GM23338 (cell line): ENCODE measurements around the gene GIPC2. TPM values are rescaled to one million over a fixed set of nuclear protein-coding genes. Genes with fewer than 3 reads are reported as not detected.

Experiments
- ATAC-seq: fragments of 200-7000 bp; cut with Tn5 transposase; 3 replicates; pipeline ENCODE4 v1.9.1; 2020
- DNase-seq: peaks from one replicate; pipeline ENCODE4 v3.0.0-alpha.2; 2015; ENCODE audit warnings: low spot score
- H2AFZ ChIP-seq: fragments of 200-600 bp; sonication (generic); 2 replicates; pipeline ENCODE4 v1.8.0; 2016; ENCODE audit warnings: antibody characterized with exemption, mild to moderate bottlenecking, moderate library complexity
- H3F3A ChIP-seq: fragments of 200-600 bp; sonication (generic); replicated peaks from 2 replicates; pipeline ENCODE4 v1.8.0; 2017; ENCODE audit warnings: antibody characterized with exemption, mixed run types, low read depth
- H3K27ac ChIP-seq: fragments of 200-600 bp; sonication (generic); 2 replicates; pipeline ENCODE4 v1.6.1; 2016; ENCODE audit warnings: low read depth
- H3K27me3 ChIP-seq: fragments of 200-600 bp; sonication (generic); 2 replicates; pipeline ENCODE4 v1.8.0; 2016; ENCODE audit warnings: mild to moderate bottlenecking, mixed run types, moderate library complexity; ENCODE audit not compliant: insufficient read depth
- H3K36me3 ChIP-seq: fragments of 200-600 bp; sonication (generic); 2 replicates; pipeline ENCODE4 v1.8.0; 2016; ENCODE audit warnings: mild to moderate bottlenecking; ENCODE audit not compliant: insufficient read depth
- H3K4me1 ChIP-seq: fragments of 200-600 bp; sonication (generic); 2 replicates; pipeline ENCODE4 v1.8.0; 2016; ENCODE audit warnings: mild to moderate bottlenecking, moderate library complexity; ENCODE audit not compliant: insufficient read depth
- H3K4me2 ChIP-seq: fragments of 200-600 bp; sonication (generic); 2 replicates; pipeline ENCODE4 v1.7.1; 2017; ENCODE audit warnings: mixed run types
- H3K4me3 ChIP-seq: fragments of 200-600 bp; sonication (generic); 2 replicates; pipeline ENCODE4 v1.6.1; 2016; ENCODE audit warnings: mixed run types
- H3K79me2 ChIP-seq: fragments of 200-600 bp; sonication (generic); replicated peaks from 2 replicates; pipeline ENCODE4 v1.8.0; 2017; ENCODE audit warnings: mild to moderate bottlenecking; ENCODE audit not compliant: insufficient read depth
- H3K9me2 ChIP-seq: fragments of 200-600 bp; sonication (generic); 2 replicates; pipeline ENCODE4 v1.8.0; 2017; ENCODE audit not compliant: insufficient read depth
- H4K20me1 ChIP-seq: fragments of 200-600 bp; sonication (generic); replicated peaks from 2 replicates; pipeline ENCODE4 v1.8.0; 2017; ENCODE audit warnings: mild to moderate bottlenecking; ENCODE audit not compliant: insufficient read depth
- H3K27ac Mint-ChIP-seq: 2 replicates; pipeline ENCODE4 v1.8.0; 2020; ENCODE audit warnings: inconsistent platforms, mild to moderate bottlenecking, moderate library complexity, mixed read lengths
- H3K27me3 Mint-ChIP-seq: 3 replicates; pipeline ENCODE4 v1.8.0; 2022; ENCODE audit warnings: low read depth, mild to moderate bottlenecking, moderate library complexity, mixed read lengths, inconsistent platforms; ENCODE audit not compliant: insufficient read depth, poor library complexity
- H3K36me3 Mint-ChIP-seq: 3 replicates; pipeline ENCODE4 v1.8.0; 2021; ENCODE audit warnings: low read depth, mild to moderate bottlenecking, inconsistent platforms, moderate library complexity, mixed read lengths
- H3K4me1 Mint-ChIP-seq: 3 replicates; pipeline ENCODE4 v1.8.0; 2020; ENCODE audit warnings: mild to moderate bottlenecking, inconsistent platforms, mixed read lengths
- H3K4me3 Mint-ChIP-seq: 3 replicates; pipeline ENCODE4 v1.8.0; 2021; ENCODE audit warnings: moderate library complexity, mild to moderate bottlenecking, inconsistent platforms, mixed read lengths
- H3K9me3 Mint-ChIP-seq: 3 replicates; pipeline ENCODE4 v1.8.0; 2020; ENCODE audit warnings: moderate library complexity, mild to moderate bottlenecking, inconsistent platforms, mixed read lengths
- CREB1 ChIP-seq: fragments of 250-450 bp; sonication (Bioruptor Pico); IDR thresholded peaks from 2 replicates; pipeline ENCODE4 v1.5.0; 2020; ENCODE audit warnings: low read depth, mild to moderate bottlenecking, moderate library complexity
- EZH2 ChIP-seq: fragments of 200-600 bp; sonication (generic); IDR thresholded peaks from one replicate; pipeline ENCODE4 v1.8.0; 2017; ENCODE audit warnings: antibody characterized with exemption, mild to moderate bottlenecking, low read depth; ENCODE audit not compliant: unreplicated experiment
- EZH2phosphoT487 ChIP-seq: fragments of 200-600 bp; sonication (generic); IDR thresholded peaks from one replicate; pipeline ENCODE4 v1.8.1; 2018; ENCODE audit warnings: antibody characterized with exemption; ENCODE audit not compliant: unreplicated experiment
- JUNB ChIP-seq: IDR thresholded peaks from one replicate; pipeline ENCODE4 v1.6.1; 2016; ENCODE audit warnings: antibody characterized with exemption; ENCODE audit not compliant: unreplicated experiment
- NANOG ChIP-seq: IDR thresholded peaks from 2 replicates; pipeline ENCODE4 v1.6.1; 2016; ENCODE audit warnings: antibody characterized with exemption, borderline replicate concordance
- POLR2AphosphoS5 ChIP-seq: IDR thresholded peaks from 2 replicates; pipeline ENCODE4 v1.6.1; 2016; ENCODE audit warnings: antibody characterized with exemption, low read depth
- REST ChIP-seq: IDR thresholded peaks from one replicate; pipeline ENCODE4 v1.6.1; 2018; ENCODE audit warnings: antibody characterized with exemption; ENCODE audit not compliant: unreplicated experiment
- STAT1 ChIP-seq: IDR thresholded peaks from one replicate; pipeline ENCODE4 v1.6.1; 2016; ENCODE audit warnings: antibody characterized with exemption; ENCODE audit not compliant: unreplicated experiment
- ZNF114 ChIP-seq: fragments of 250-450 bp; sonication (Bioruptor Pico); IDR thresholded peaks from 2 replicates; pipeline ENCODE4 v1.5.0; 2020; ENCODE audit warnings: mild to moderate bottlenecking, moderate library complexity
- ZNF331 ChIP-seq: fragments of 250-450 bp; sonication (Bioruptor Pico); IDR thresholded peaks from 2 replicates; pipeline ENCODE4 v1.5.0; 2020; ENCODE audit warnings: low read depth, mild to moderate bottlenecking, moderate library complexity
- polyA plus RNA-seq: library from polyadenylated mRNA; unstranded; fragments of >200 nt; fragmentation: Nextera tagmentation; extraction: Ambion mirVana; gene quantifications from 2 replicates; pipeline ENCODE4 v1.2.1, GENCODE V29; 2016
- total RNA-seq: library from RNA; depleted of rRNA; stranded (reverse); fragments of >200 nt; shearing (Covaris generic); gene quantifications from 2 replicates; pipeline ENCODE4 v1.2.3, GENCODE V29; 2014
- TF ChIP-seq, protein P1 (sequence below), 2 experiments: fragments of 200-600 bp in 1 of 2; sonication (generic) in 1 of 2; conservative IDR thresholded peaks; 2 replicates each; pipeline versions ENCODE4 v1.5.1 to v1.6.1; 2016 to 2017; ENCODE audit warnings: antibody characterized with exemption in 2 of 2, low read depth in 2 of 2, mild to moderate bottlenecking in 2 of 2, moderate library complexity in 1 of 2
- TF ChIP-seq, protein P2 (sequence below): IDR thresholded peaks from 2 replicates; pipeline ENCODE4 v1.6.1; 2016; ENCODE audit warnings: antibody characterized with exemption

The GIPC2 gene
- total and polyA plus RNA-seq, 2 experiments from 2014 or later = 1.2 to 1.5 TPM

DNA sequence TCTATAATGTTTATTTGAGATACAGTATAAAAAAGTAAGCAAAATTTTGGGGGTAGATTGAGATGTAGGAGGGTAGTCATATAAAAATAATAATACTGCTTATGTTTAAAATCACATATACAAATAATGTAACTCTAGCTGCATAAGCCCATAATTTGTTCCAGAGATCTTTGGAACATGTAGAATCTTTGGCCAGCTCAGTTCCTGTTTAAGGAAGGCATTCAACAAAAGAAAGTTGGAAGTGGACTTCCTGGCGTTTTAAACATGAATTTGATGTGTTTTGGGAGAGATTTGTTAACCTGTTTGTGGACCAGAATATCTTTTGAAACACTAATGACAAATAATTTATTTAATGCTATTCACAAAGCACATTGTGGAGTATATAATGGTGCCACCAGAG is 27.7 kb downstream of the GIPC2 start:
- H3K36me3 ChIP-seq = no peaks in the 10 kb centered on the region
- H2AFZ ChIP-seq = no peak overlapping the region
- no peak overlapping the region for H3K4me3 ChIP-seq
- Mint-ChIP-seq H3K27me3 (peaks cover 4% of the 10 kb centered on the region), H3K27ac (no peak overlapping the region), H3K36me3 (no peaks in the 10 kb centered on the region), H3K4me3 (no peak overlapping the region), H3K4me1 (peaks cover 3% of the 10 kb centered on the region), H3K9me3 (peaks cover 3% of the 10 kb centered on the region; the same call in 1 of the 3 replicates)
- H3K27ac ChIP-seq = no peak overlapping the region
- H3K79me2 ChIP-seq = no peaks in the 10 kb centered on the region
- ATAC-seq (no peak), DNase-seq (no peak)
- H4K20me1 ChIP-seq = no peaks in the 10 kb centered on the region
- no peaks in the 10 kb centered on the region for H3K4me1 ChIP-seq
- no peaks in the 10 kb centered on the region for H3K9me2 ChIP-seq
- H3K27me3 ChIP-seq = no peaks in the 10 kb centered on the region
- no peaks in the 10 kb centered on the region for H3F3A ChIP-seq
- TF ChIP-seq NANOG (no peak), EZH2 (no peak), CREB1 (CRISPR knock-in tag) (no peak), ZNF331 (CRISPR knock-in tag) (no peak), ZNF114 (CRISPR knock-in tag) (no peak), STAT1 (no peak), REST (no peak), JUNB (no peak), EZH2phosphoT487 (no peak), POLR2AphosphoS5 (no peak)
- TF ChIP-seq, protein P1, sequence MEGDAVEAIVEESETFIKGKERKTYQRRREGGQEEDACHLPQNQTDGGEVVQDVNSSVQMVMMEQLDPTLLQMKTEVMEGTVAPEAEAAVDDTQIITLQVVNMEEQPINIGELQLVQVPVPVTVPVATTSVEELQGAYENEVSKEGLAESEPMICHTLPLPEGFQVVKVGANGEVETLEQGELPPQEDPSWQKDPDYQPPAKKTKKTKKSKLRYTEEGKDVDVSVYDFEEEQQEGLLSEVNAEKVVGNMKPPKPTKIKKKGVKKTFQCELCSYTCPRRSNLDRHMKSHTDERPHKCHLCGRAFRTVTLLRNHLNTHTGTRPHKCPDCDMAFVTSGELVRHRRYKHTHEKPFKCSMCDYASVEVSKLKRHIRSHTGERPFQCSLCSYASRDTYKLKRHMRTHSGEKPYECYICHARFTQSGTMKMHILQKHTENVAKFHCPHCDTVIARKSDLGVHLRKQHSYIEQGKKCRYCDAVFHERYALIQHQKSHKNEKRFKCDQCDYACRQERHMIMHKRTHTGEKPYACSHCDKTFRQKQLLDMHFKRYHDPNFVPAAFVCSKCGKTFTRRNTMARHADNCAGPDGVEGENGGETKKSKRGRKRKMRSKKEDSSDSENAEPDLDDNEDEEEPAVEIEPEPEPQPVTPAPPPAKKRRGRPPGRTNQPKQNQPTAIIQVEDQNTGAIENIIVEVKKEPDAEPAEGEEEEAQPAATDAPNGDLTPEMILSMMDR (conservative IDR thresholded peaks at IDR 0.05; ENCODE audit: low read depth in 2 of 2) = no peak
- TF ChIP-seq, protein P2, sequence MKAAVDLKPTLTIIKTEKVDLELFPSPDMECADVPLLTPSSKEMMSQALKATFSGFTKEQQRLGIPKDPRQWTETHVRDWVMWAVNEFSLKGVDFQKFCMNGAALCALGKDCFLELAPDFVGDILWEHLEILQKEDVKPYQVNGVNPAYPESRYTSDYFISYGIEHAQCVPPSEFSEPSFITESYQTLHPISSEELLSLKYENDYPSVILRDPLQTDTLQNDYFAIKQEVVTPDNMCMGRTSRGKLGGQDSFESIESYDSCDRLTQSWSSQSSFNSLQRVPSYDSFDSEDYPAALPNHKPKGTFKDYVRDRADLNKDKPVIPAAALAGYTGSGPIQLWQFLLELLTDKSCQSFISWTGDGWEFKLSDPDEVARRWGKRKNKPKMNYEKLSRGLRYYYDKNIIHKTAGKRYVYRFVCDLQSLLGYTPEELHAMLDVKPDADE = no peak
- H3K4me2 ChIP-seq = no peak overlapping the region
